Progenitor cell of endocrine pancreas (in vitro differentiated cells): Measurements from ENCODE around the gene TRPM3. TPM values are rescaled to one million over a fixed set of nuclear protein-coding genes. Genes with fewer than 3 reads are reported as not detected.

Experiments used
- DNase-seq: peaks from one replicate; pipeline ENCODE4 v3.0.0; 2021; ENCODE audit warnings: low spot score; ENCODE audit not compliant: unreplicated experiment
- H3K27ac Mint-ChIP-seq: 2 replicates; pipeline ENCODE4 v1.8.0; 2021; ENCODE audit warnings: mild to moderate bottlenecking, moderate library complexity, mixed read lengths
- H3K27me3 Mint-ChIP-seq: 2 replicates; pipeline ENCODE4 v1.8.0; 2021; ENCODE audit warnings: mixed read lengths
- H3K36me3 Mint-ChIP-seq: 2 replicates; pipeline ENCODE4 v1.8.0; 2022; ENCODE audit warnings: mixed read lengths; ENCODE audit not compliant: insufficient read depth
- H3K4me1 Mint-ChIP-seq: 2 replicates; pipeline ENCODE4 v1.8.0; 2021; ENCODE audit warnings: low read depth, mixed read lengths
- H3K4me3 Mint-ChIP-seq: 2 replicates; pipeline ENCODE4 v1.8.0; 2021; ENCODE audit warnings: low read depth, mild to moderate bottlenecking, moderate library complexity, mixed read lengths
- H3K9me3 Mint-ChIP-seq: 2 replicates; pipeline ENCODE4 v1.8.0; 2021; ENCODE audit warnings: low read depth, mixed read lengths
- total RNA-seq: library from RNA; stranded (reverse); gene quantifications from 2 replicates; pipeline ENCODE4 v1.2.1, GENCODE V29; 2021
- TF ChIP-seq, protein P1 (sequence below): fragments of 200-600 bp; sonication (generic); IDR thresholded peaks from one replicate; pipeline ENCODE4 v1.5.0; 2021; ENCODE audit warnings: antibody characterized with exemption, mild to moderate bottlenecking; ENCODE audit not compliant: unreplicated experiment

The TRPM3 gene
- total RNA-seq, 1 donor from 2014 or later, result 1.6 TPM

DNA sequence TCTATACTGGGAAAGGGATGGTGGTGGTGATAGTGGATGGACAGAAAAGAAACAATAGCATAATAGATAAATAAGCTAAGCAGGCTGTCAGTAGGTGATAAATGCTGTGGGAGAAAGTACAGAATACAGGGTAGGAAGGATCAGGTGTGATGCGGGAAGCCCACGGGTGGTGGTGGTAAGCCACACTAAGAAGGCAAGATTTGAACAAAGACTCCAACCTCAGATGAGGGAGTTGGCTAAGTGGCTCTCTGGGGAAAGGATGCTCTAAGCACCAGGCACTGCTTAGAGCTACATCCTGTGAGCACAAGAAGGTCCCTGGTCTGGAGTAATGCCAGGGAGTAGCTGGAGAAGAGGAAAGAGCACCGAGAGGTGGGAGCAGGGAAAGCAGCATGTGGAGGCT is 555.4 kb downstream of the TRPM3 start:
- DNase-seq, result no peak
- H3K4me3 Mint-ChIP-seq, result no peak overlapping the region
- peaks cover 17% of the 10 kb centered on the region for H3K4me1 Mint-ChIP-seq
- H3K27me3 Mint-ChIP-seq, result peaks cover 5% of the 10 kb centered on the region
- H3K36me3 Mint-ChIP-seq, result no peaks in the 10 kb centered on the region
- H3K9me3 Mint-ChIP-seq, result no peaks in the 10 kb centered on the region
- H3K27ac Mint-ChIP-seq, result peak overlapping the region; percentile 35
- TF ChIP-seq, protein P1, sequence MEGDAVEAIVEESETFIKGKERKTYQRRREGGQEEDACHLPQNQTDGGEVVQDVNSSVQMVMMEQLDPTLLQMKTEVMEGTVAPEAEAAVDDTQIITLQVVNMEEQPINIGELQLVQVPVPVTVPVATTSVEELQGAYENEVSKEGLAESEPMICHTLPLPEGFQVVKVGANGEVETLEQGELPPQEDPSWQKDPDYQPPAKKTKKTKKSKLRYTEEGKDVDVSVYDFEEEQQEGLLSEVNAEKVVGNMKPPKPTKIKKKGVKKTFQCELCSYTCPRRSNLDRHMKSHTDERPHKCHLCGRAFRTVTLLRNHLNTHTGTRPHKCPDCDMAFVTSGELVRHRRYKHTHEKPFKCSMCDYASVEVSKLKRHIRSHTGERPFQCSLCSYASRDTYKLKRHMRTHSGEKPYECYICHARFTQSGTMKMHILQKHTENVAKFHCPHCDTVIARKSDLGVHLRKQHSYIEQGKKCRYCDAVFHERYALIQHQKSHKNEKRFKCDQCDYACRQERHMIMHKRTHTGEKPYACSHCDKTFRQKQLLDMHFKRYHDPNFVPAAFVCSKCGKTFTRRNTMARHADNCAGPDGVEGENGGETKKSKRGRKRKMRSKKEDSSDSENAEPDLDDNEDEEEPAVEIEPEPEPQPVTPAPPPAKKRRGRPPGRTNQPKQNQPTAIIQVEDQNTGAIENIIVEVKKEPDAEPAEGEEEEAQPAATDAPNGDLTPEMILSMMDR, result no peak

DNA sequence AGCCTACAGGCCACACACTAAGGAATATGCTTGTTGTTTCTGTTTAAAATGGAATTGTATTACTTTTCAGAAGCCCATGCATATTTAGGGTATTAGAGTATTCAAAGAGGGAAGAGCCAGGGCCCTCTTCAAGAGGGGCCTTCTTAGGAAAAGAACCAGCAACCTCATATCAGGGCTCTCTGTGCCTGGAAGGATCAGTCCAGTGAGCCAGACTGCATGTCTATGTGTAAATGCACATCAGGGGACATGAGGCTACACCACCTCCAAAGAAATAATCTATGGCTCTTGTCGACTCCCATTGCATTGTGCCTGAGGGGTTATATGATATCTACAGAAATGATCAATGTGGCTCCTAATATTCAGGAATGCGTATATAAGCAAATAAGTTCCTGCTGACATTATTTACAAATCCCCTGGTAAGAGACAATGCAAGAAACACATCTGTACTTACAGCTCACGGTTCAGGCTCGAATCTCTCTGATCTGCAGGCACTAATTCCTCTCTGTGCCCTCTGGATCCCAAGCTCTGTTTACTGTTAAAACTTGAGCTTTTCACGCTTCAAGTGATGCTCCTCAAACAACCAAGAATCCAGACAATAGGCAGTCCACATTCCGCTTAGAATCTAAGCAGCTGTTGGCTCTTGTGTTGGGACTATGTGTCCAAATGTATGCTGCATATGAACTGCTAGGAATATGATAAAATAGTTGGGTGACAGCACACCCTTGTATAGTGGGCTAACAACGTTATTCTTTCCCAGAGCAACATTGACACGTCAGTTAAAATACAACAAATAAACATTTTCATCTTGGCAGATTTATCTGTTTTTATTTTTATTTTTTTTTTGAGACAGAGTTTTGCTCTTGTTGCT is 556.7 kb downstream of the TRPM3 start:
- Mint-ChIP-seq H3K4me1 (peaks cover 17% of the 10 kb centered on the region), H3K27me3 (peaks cover 5% of the 10 kb centered on the region), H3K27ac (no peak overlapping the region), H3K9me3 (no peaks in the 10 kb centered on the region), H3K36me3 (no peaks in the 10 kb centered on the region), H3K4me3 (no peak overlapping the region)
- TF ChIP-seq, protein P1, result no peak
- no peak for DNase-seq

DNA sequence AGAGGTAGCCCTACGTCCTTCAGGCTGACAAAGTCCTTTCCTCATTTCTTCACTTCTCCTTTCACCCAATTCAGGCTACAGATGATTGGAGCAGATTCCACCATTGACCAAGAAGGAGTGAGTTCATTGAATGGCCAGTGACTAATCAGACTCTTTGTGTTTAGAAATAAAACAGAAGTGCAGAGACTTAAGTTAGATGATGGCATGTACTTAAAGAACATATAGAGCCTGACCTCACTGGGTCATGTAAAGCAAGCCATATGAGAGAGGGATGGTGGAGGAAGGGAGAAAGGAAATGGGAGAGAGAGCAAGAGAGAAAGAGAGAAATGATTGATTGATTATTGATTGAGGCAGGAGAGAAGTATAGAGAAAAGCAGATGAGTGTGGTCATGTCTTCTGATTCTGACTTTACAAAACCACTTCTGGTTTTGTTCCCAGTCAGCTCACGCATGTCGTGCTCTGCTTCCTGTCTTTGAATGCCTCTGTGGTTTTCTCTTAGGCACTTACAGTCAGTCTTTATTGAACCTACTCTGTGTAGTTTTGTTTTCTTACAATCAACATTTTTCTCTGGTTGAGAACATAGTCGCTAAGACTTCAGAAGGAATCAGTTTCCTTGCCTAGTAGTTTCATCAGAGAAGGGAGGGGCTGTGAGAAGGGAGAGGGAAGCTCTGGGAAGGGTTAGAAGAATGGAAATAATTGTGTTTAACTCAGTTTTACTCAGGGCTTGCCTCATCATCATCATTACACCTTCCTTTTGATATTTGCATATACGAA is 557.8 kb downstream of the TRPM3 start:
- peaks cover 5% of the 10 kb centered on the region for H3K27me3 Mint-ChIP-seq
- no peak for DNase-seq
- TF ChIP-seq, protein P1, result no peak
- H3K9me3 Mint-ChIP-seq, result no peaks in the 10 kb centered on the region
- no peak overlapping the region for H3K4me3 Mint-ChIP-seq
- H3K27ac Mint-ChIP-seq, result no peak overlapping the region
- peaks cover 17% of the 10 kb centered on the region for H3K4me1 Mint-ChIP-seq
- H3K36me3 Mint-ChIP-seq, result no peaks in the 10 kb centered on the region

DNA sequence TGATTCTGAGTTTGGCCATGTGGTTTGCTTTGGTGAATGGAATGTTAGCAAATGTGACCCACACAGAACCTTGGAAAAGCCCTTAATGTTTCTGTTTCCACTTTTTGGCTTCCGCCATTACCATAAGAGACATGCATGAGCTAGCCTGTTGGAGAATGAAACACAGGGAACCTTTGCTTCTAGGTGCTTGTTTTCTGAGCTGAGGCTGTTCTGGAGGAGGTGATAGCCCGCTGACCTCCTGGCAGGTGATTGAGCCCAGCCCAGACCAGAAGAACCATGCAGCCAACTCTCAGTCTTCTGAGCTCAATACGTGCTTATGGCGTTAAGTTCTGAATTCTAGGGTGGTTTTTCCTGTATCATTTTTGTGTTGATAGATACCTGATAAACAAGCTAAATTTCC is 558.4 kb downstream of the TRPM3 start:
- TF ChIP-seq, protein P1, result no peak
- DNase-seq, result no peak
- Mint-ChIP-seq H3K4me3 (no peak overlapping the region), H3K9me3 (no peaks in the 10 kb centered on the region), H3K4me1 (peaks cover 17% of the 10 kb centered on the region), H3K36me3 (no peaks in the 10 kb centered on the region), H3K27ac (no peak overlapping the region), H3K27me3 (peaks cover 5% of the 10 kb centered on the region)

DNA sequence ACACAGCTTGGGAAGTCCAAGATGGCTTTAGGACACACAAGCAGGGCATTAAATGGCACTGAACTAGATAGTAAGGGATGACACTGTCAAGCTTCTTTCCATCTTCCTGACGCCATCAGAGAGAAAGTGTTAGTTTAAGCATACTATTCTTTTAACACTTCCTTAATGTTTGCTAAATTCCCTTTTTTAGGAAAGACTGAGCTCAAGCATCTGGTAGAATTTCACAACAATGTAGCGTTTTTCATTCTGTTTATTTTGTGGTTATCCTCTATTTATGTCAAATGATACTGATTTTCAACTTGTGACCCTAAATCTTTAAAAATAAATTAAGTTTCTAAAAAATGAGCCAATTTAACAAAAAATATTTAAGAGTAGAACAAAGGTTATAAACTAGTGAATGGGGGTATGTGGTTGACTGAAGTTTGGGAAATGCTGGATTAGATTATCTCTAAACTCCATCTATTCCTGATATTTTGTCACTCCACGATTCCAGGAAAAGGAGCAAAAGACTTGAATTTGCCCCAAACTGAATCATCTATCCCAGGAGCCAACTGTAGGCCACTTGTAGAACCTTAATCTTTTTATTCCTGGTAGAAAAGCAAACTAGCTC is 559.5 kb downstream of the TRPM3 start:
- no peak for DNase-seq
- TF ChIP-seq, protein P1, result no peak
- Mint-ChIP-seq H3K36me3 (no peaks in the 10 kb centered on the region), H3K27ac (no peak overlapping the region), H3K4me3 (no peak overlapping the region), H3K4me1 (peaks cover 14% of the 10 kb centered on the region), H3K9me3 (no peaks in the 10 kb centered on the region), H3K27me3 (peaks cover 5% of the 10 kb centered on the region)
